ENCODE data around the gene NLN. TPM values are rescaled to one million over a fixed set of nuclear protein-coding genes. Genes with fewer than 3 reads are reported as not detected.

NLN gene
- total and polyA plus RNA-seq, 2 of the 13 experiments (the other 11 are each of a cell fraction or from before 2014, with no cell fraction given), result 11.9 to 36.7 TPM

- ATAC-seq (peak; percentile 38; the same call in 2 of the 3 replicates), FAIRE-seq (no peak), DNase-seq (ENCODE audit: low spot score) (no peak)
- intact Hi-C loops (cut with micrococcal nuclease; ENCODE audit: unreplicated experiment) (no loop called here), in situ Hi-C loops (cut with HindIII; ENCODE audit: extremely low pct_ligation_motif_present, low pct_unique_long_range_greater_than_20kb) (no loop called here)
- POLR2A ChIA-PET, result no interaction called here
- Histone ChIP-seq H3K4me1 (ENCODE audit: insufficient read depth, low read length) (peaks cover 17% of the 10 kb centered on the region), H4K20me1 (ENCODE audit: insufficient read depth, low read length) (no peaks in the 10 kb centered on the region), H3K4me2 (ENCODE audit: low read depth, low read length) (peak overlapping the region; percentile 65), H3K36me3 (replicated peaks in 1 of 2; ENCODE audit: control insufficient read depth in 1 of 2, insufficient read depth in 2 of 2, low read length in 2 of 2) (no peaks in the 10 kb centered on the region), H2AFZ (ENCODE audit: low read length) (no peak overlapping the region), H3K27me3 (ENCODE audit: control insufficient read depth in 1 of 2, insufficient read depth in 2 of 2, low read length in 2 of 2) (no peaks in the 10 kb centered on the region; a peak in 2 of 5 replicates), H3K79me2 (ENCODE audit: insufficient read depth, low read length) (no peaks in the 10 kb centered on the region), H3K4me3 (replicated peaks in 1 of 3; ENCODE audit: insufficient read depth in 1 of 3, low read depth in 2 of 3, low read length in 3 of 3) (peak overlapping the region in 1 of 3 experiments; percentile 40; a peak in 1 of 6 replicates), H3K9ac (ENCODE audit: insufficient read depth, low read depth, low read length) (no peak overlapping the region), H3K27ac (ENCODE audit: extremely low read length, insufficient read depth, low read length) (no peak overlapping the region), H3K9me3 (ENCODE audit: low read length) (no peaks in the 10 kb centered on the region)
- 50% methylated on average over 6 of the region's 6 CpGs for WGBS (ENCODE audit: low lambda C conversion rate)
- no TSS peak for BruUV-seq (replicated peaks)
- CTCF ChIA-PET (ENCODE audit: low intra/inter-chr PET ratio, low total read pairs), result no interaction called here
- TF ChIP-seq MIER3 (CRISPR knock-in tag; IDR thresholded peaks at IDR 0.05; ENCODE audit: borderline replicate concordance) (no peak), TGIF2 (CRISPR knock-in tag; IDR thresholded peaks at IDR 0.05) (no peak), ZSCAN25 (CRISPR knock-in tag; IDR thresholded peaks at IDR 0.05) (no peak), POLR2G (IDR thresholded peaks at IDR 0.05; ENCODE audit: low read depth, low read length) (no peak), KDM5A (IDR thresholded peaks at IDR 0.05; ENCODE audit: borderline replicate concordance, low read length) (no peak), ZNF101 (CRISPR knock-in tag; IDR thresholded peaks at IDR 0.05; ENCODE audit: borderline replicate concordance, low read depth) (no peak), SATB2 (CRISPR knock-in tag; IDR thresholded peaks at IDR 0.05) (no peak), MYPOP (CRISPR knock-in tag; IDR thresholded peaks at IDR 0.05) (no peak), ZNF639 (CRISPR knock-in tag; conservative IDR thresholded peaks at IDR 0.05) (no peak), RBAK (CRISPR knock-in tag; IDR thresholded peaks at IDR 0.05) (no peak)
Observed at GRCh38 chr5:65866837-65867521, 145.0 kb downstream of the NLN start.

Data from HepG2 (cell line).